Liver (tissue), 9 donors: Measurements from ENCODE around the gene ZNF836. TPM values are rescaled to one million over a fixed set of nuclear protein-coding genes. Genes with fewer than 3 reads are reported as not detected.

Source experiments
- DNase-seq: peaks from one replicate; pipeline ENCODE4 v3.0.0-alpha.2; 2017; ENCODE audit warnings: low spot score
- H3K27ac ChIP-seq, 2 donors: one replicate each; pipeline ENCODE4 v1.7.0; 2013; ENCODE audit warnings: inconsistent platforms in 2 of 2, low read length in 2 of 2, control low read depth in 1 of 2, low read depth in 1 of 2, mild to moderate bottlenecking in 1 of 2
- H3K27me3 ChIP-seq, 4 donors: one replicate each; pipeline versions ENCODE4 v1.6.1 to v1.7.0; 2013; ENCODE audit warnings: low read length in 3 of 4, inconsistent platforms in 1 of 4, mild to moderate bottlenecking in 1 of 4, moderate library complexity in 1 of 4; ENCODE audit not compliant: control insufficient read depth in 4 of 4, insufficient read depth in 4 of 4
- H3K36me3 ChIP-seq, 4 donors: one replicate each; pipeline versions ENCODE4 v1.6.1 to v1.7.0; 2013; ENCODE audit warnings: low read length in 3 of 4, mild to moderate bottlenecking in 3 of 4, low read depth in 1 of 4, moderate library complexity in 1 of 4; ENCODE audit not compliant: control insufficient read depth in 4 of 4, insufficient read depth in 3 of 4
- H3K4me1 ChIP-seq, 4 donors: one replicate each; pipeline versions ENCODE4 v1.6.1 to v1.7.0; 2013; ENCODE audit warnings: low read length in 3 of 4, mild to moderate bottlenecking in 3 of 4, moderate library complexity in 1 of 4; ENCODE audit not compliant: control insufficient read depth in 4 of 4, insufficient read depth in 4 of 4
- H3K4me3 ChIP-seq, 3 donors: one replicate each; pipeline versions ENCODE4 v1.6.1 to v1.7.0; 2013; ENCODE audit warnings: low read length in 3 of 3, control low read depth in 1 of 3, low read depth in 1 of 3, mild to moderate bottlenecking in 1 of 3
- H3K9ac ChIP-seq, 2 donors: one replicate each; pipeline ENCODE4 v1.7.0; 2013; ENCODE audit warnings: low read length in 2 of 2, mild to moderate bottlenecking in 2 of 2, moderate library complexity in 2 of 2, control low read depth in 1 of 2, low read depth in 1 of 2
- H3K9me3 ChIP-seq, 4 donors: one replicate each; pipeline versions ENCODE4 v1.6.1 to v1.7.0; 2013; ENCODE audit warnings: low read length in 3 of 4; ENCODE audit not compliant: control insufficient read depth in 4 of 4
- EGR1 ChIP-seq, 2 donors: IDR thresholded peaks; 2 replicates each; pipeline ENCODE4 v1.6.1; 2016 to 2018; ENCODE audit warnings: antibody characterized with exemption in 2 of 2, low read depth in 2 of 2
- FOXA1 ChIP-seq: IDR thresholded peaks from 2 replicates; pipeline ENCODE4 v1.6.1; 2016; ENCODE audit warnings: antibody characterized with exemption
- FOXA2 ChIP-seq: IDR thresholded peaks from 2 replicates; pipeline ENCODE4 v1.6.1; 2016; ENCODE audit warnings: antibody characterized with exemption
- GABPA ChIP-seq, 2 donors: IDR thresholded peaks in 1 of 2; conservative IDR thresholded peaks in 1 of 2; 2 replicates each; pipeline ENCODE4 v1.6.1; 2016; ENCODE audit warnings: antibody characterized with exemption in 2 of 2, mild to moderate bottlenecking in 1 of 2, moderate library complexity in 1 of 2
- HNF4A ChIP-seq, 2 donors: conservative IDR thresholded peaks; 2 replicates each; pipeline ENCODE4 v1.6.1; 2016; ENCODE audit warnings: antibody characterized with exemption in 2 of 2, mild to moderate bottlenecking in 2 of 2
- HNF4G ChIP-seq: IDR thresholded peaks from 2 replicates; pipeline ENCODE4 v1.6.1; 2016; ENCODE audit warnings: antibody characterized with exemption
- JUND ChIP-seq, 2 donors: IDR thresholded peaks; 2 replicates each; pipeline ENCODE4 v1.6.1; 2016; ENCODE audit warnings: antibody characterized with exemption in 2 of 2
- NR2F2 ChIP-seq: IDR thresholded peaks from 2 replicates; pipeline ENCODE4 v1.6.1; 2016; ENCODE audit warnings: antibody characterized with exemption
- RAD21 ChIP-seq, 2 donors: IDR thresholded peaks; 2 replicates each; pipeline ENCODE4 v1.6.1; 2016; ENCODE audit warnings: antibody characterized with exemption in 2 of 2, mild to moderate bottlenecking in 2 of 2
- RXRA ChIP-seq, 2 donors: IDR thresholded peaks; 2 replicates each; pipeline ENCODE4 v1.6.1; 2017 to 2018; ENCODE audit warnings: antibody characterized with exemption in 2 of 2, mild to moderate bottlenecking in 1 of 2
- SP1 ChIP-seq: IDR thresholded peaks from 2 replicates; pipeline ENCODE4 v1.6.1; 2018; ENCODE audit warnings: antibody characterized with exemption, mild to moderate bottlenecking
- TAF1 ChIP-seq: conservative IDR thresholded peaks from 2 replicates; pipeline ENCODE4 v1.6.1; 2016; ENCODE audit warnings: antibody characterized with exemption, mild to moderate bottlenecking
- YY1 ChIP-seq: IDR thresholded peaks from 2 replicates; pipeline ENCODE4 v1.6.1; 2016; ENCODE audit warnings: antibody characterized with exemption, mild to moderate bottlenecking
- WGBS: extraction: QIAGEN DNeasy Blood & Tissue Kit; methylation state at CpG from one replicate; pipeline ENCODE4 v1.1.7; 2013; 5-methylcytosine and 5-hydroxymethylcytosine counted together
- polyA plus RNA-seq, 2 donors: library from polyadenylated mRNA; stranded (reverse) in 1 of 2; unstranded in 1 of 2; fragments of 200-250 nt in 1 of 2; fragments of >200 nt in 1 of 2; fragmentation: Nextera tagmentation in 1 of 2; extraction: Ambion mirVana in 1 of 2; gene quantifications; one replicate each; pipeline versions ENCODE4 v1.2.1 to v1.2.3, GENCODE V29; 2013 to 2015
- total RNA-seq, 2 donors: library from RNA; depleted of rRNA; stranded (reverse); fragments of >200 nt; gene quantifications; one replicate each; pipeline ENCODE4 v1.2.3, GENCODE V29; 2014
- TF ChIP-seq, protein P1 (sequence below): IDR thresholded peaks from 2 replicates; pipeline ENCODE4 v1.6.1; 2016; ENCODE audit warnings: antibody characterized with exemption, mild to moderate bottlenecking
- TF ChIP-seq, protein P2 (sequence below): IDR thresholded peaks from 2 replicates; pipeline ENCODE4 v1.6.1; 2016; ENCODE audit warnings: antibody characterized with exemption
- TF ChIP-seq, protein P3 (sequence below): IDR thresholded peaks from 2 replicates; pipeline ENCODE4 v1.6.1; 2016; ENCODE audit warnings: antibody characterized with exemption
- TF ChIP-seq, protein P4 (sequence below): fragments of 150-350 bp; IDR thresholded peaks from 2 replicates; pipeline ENCODE4 v1.5.1; 2017; ENCODE audit warnings: improper control_type of control experiment, low read depth, low read length; ENCODE audit not compliant: missing input control
- TF ChIP-seq, protein P5 (sequence below): IDR thresholded peaks from 2 replicates; pipeline ENCODE4 v1.6.1; 2016; ENCODE audit warnings: antibody characterized with exemption
- donor health status: healthy.
- donor health status: healthy.
- donor health status: healthy.
- donor health status: healthy.
- donor health status: healthy.

Gene ZNF836
- total and polyA plus RNA-seq, 4 donors, result 0.85 to 3.1 (median 1.8) TPM

DNA sequence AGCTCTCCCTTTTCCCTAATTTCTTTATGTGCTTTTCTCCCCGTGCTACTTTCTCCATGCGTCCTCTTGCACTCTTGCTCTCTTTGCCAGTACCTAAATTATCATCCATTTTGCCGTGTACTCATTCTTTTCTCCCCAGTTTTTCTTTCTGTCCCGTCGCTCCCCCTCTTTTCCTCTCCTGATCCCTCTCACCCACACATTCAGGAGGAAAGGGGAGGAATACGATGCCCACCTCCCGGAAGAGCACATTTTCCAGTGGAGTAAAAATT lies 32.5 kb downstream of the ZNF836 start:
- no peak for TF ChIP-seq EGR1 (IDR thresholded peaks at IDR 0.05; ENCODE audit: low read depth in 2 of 2)
- TF ChIP-seq, protein P1, sequence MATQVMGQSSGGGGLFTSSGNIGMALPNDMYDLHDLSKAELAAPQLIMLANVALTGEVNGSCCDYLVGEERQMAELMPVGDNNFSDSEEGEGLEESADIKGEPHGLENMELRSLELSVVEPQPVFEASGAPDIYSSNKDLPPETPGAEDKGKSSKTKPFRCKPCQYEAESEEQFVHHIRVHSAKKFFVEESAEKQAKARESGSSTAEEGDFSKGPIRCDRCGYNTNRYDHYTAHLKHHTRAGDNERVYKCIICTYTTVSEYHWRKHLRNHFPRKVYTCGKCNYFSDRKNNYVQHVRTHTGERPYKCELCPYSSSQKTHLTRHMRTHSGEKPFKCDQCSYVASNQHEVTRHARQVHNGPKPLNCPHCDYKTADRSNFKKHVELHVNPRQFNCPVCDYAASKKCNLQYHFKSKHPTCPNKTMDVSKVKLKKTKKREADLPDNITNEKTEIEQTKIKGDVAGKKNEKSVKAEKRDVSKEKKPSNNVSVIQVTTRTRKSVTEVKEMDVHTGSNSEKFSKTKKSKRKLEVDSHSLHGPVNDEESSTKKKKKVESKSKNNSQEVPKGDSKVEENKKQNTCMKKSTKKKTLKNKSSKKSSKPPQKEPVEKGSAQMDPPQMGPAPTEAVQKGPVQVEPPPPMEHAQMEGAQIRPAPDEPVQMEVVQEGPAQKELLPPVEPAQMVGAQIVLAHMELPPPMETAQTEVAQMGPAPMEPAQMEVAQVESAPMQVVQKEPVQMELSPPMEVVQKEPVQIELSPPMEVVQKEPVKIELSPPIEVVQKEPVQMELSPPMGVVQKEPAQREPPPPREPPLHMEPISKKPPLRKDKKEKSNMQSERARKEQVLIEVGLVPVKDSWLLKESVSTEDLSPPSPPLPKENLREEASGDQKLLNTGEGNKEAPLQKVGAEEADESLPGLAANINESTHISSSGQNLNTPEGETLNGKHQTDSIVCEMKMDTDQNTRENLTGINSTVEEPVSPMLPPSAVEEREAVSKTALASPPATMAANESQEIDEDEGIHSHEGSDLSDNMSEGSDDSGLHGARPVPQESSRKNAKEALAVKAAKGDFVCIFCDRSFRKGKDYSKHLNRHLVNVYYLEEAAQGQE, result peak; percentile 21
- TF ChIP-seq YY1, result peak; percentile 57
- no peak for TF ChIP-seq GABPA (IDR thresholded peaks at IDR 0.05 in 1 of 2, conservative IDR thresholded peaks at IDR 0.05 in 1 of 2)
- peaks cover 0 to 11% (median 4%) of the 10 kb centered on the region in 4 donors for H3K36me3 ChIP-seq
- no peak for DNase-seq
- peak overlapping the region; percentile 93 to 100 (median 99) for H3K4me3 ChIP-seq
- no peaks in the 10 kb centered on the region for H3K27me3 ChIP-seq
- peak overlapping the region; percentile 79 to 98 for H3K9ac ChIP-seq
- H3K9me3 ChIP-seq, result peaks cover 9 to 37% (median 28%) of the 10 kb centered on the region in 4 donors
- WGBS, result 1% methylated on average over 7 of the region's 7 CpGs
- H3K27ac ChIP-seq, result peak overlapping the region; percentile 96 to 99
- H3K4me1 ChIP-seq, result peaks cover 0 to 22% (median 11%) of the 10 kb centered on the region in 4 donors

DNA sequence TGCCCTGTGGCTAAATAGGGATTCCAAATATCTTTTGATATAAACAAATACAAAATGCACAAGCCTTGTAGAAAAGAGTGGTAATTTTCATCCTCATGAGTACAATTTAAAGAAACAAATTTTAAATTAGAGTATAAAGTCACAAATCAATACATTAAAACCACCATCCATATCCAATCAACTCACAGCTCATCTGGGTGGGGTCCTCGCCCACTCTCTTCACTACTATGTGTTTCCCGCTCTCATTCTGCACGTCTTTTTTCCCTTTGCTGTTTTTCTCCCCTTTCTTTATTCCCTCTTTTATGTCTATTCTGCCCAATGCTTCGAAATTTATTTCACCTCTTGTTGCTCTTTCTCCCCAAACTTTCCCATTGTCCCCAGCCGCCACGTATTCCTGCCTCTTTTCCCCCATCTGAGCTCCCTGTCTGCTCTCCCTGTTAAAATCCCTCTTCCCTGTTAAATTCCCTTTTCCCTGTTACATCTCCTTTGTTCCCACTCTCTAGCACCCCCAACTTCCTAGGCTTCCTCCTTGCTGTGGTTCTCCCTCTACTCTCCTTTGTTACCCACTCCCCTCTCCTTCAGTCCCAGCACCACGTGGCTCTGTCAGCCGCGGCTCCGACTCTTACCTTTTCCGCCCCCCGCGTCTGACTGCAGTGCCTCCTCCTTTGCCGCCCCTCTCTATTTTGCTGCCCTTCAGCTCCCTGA lies 33.0 kb downstream of the ZNF836 start:
- WGBS, result 16% methylated on average over 14 of the region's 14 CpGs
- no peak for DNase-seq
- peak overlapping the region; percentile 96 to 99 for H3K27ac ChIP-seq

More for the DNA sequence above, 33.0 kb downstream of the ZNF836 start:
- Histone ChIP-seq H3K4me1 (peaks cover 0 to 22% (median 11%) of the 10 kb centered on the region in 4 donors), H3K36me3 (peaks cover 1 to 14% (median 5%) of the 10 kb centered on the region in 4 donors), H3K9me3 (peaks cover 12 to 41% (median 28%) of the 10 kb centered on the region in 4 donors), H3K27me3 (no peaks in the 10 kb centered on the region), H3K9ac (peak overlapping the region; percentile 79 to 98), H3K4me3 (peak overlapping the region; percentile 93 to 100 (median 99))
- TF ChIP-seq, protein P2, sequence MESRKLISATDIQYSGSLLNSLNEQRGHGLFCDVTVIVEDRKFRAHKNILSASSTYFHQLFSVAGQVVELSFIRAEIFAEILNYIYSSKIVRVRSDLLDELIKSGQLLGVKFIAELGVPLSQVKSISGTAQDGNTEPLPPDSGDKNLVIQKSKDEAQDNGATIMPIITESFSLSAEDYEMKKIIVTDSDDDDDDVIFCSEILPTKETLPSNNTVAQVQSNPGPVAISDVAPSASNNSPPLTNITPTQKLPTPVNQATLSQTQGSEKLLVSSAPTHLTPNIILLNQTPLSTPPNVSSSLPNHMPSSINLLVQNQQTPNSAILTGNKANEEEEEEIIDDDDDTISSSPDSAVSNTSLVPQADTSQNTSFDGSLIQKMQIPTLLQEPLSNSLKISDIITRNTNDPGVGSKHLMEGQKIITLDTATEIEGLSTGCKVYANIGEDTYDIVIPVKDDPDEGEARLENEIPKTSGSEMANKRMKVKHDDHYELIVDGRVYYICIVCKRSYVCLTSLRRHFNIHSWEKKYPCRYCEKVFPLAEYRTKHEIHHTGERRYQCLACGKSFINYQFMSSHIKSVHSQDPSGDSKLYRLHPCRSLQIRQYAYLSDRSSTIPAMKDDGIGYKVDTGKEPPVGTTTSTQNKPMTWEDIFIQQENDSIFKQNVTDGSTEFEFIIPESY, result no peak
- TF ChIP-seq HNF4G (no peak), RXRA (IDR thresholded peaks at IDR 0.05) (no peak), EGR1 (IDR thresholded peaks at IDR 0.05; ENCODE audit: low read depth in 2 of 2) (no peak), FOXA2 (no peak), TAF1 (no peak), FOXA1 (no peak), NR2F2 (no peak), GABPA (IDR thresholded peaks at IDR 0.05 in 1 of 2, conservative IDR thresholded peaks at IDR 0.05 in 1 of 2) (no peak), SP1 (no peak), JUND (IDR thresholded peaks at IDR 0.05) (no peak), YY1 (no peak), RAD21 (IDR thresholded peaks at IDR 0.05) (no peak), HNF4A (conservative IDR thresholded peaks at IDR 0.05) (no peak)
- TF ChIP-seq, protein P3, sequence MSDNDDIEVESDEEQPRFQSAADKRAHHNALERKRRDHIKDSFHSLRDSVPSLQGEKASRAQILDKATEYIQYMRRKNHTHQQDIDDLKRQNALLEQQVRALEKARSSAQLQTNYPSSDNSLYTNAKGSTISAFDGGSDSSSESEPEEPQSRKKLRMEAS, result no peak
- TF ChIP-seq, protein P1, result no peak
- TF ChIP-seq, protein P4, sequence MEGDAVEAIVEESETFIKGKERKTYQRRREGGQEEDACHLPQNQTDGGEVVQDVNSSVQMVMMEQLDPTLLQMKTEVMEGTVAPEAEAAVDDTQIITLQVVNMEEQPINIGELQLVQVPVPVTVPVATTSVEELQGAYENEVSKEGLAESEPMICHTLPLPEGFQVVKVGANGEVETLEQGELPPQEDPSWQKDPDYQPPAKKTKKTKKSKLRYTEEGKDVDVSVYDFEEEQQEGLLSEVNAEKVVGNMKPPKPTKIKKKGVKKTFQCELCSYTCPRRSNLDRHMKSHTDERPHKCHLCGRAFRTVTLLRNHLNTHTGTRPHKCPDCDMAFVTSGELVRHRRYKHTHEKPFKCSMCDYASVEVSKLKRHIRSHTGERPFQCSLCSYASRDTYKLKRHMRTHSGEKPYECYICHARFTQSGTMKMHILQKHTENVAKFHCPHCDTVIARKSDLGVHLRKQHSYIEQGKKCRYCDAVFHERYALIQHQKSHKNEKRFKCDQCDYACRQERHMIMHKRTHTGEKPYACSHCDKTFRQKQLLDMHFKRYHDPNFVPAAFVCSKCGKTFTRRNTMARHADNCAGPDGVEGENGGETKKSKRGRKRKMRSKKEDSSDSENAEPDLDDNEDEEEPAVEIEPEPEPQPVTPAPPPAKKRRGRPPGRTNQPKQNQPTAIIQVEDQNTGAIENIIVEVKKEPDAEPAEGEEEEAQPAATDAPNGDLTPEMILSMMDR, result no peak
- TF ChIP-seq, protein P5, sequence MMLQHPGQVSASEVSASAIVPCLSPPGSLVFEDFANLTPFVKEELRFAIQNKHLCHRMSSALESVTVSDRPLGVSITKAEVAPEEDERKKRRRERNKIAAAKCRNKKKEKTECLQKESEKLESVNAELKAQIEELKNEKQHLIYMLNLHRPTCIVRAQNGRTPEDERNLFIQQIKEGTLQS, result no peak
